ENCODE measurements around the gene PDCD2.
"Not testable (repeated sequence)": the region's sequence is repeated elsewhere in the genome, so short reads cannot be mapped to it uniquely, and the experiment has no call there.

The PDCD2 gene

GRCh38 chr6:170552765-170553533, 31.5 kb downstream of the PDCD2 start, which contains the start of gene PSMB1:
Gene PSMB1 (minus strand): TSS chr6:170553307. CDS start chr6:170553242, 65 bp downstream.
- peak; percentile 76 for DNase-seq (ENCODE audit: low spot score)

GRCh38 chr6:170545405-170545804, 39.0 kb downstream of the PDCD2 start:
- DNase-seq (ENCODE audit: low spot score) = no peak

- no peak for DNase-seq (ENCODE audit: low spot score)
Observed at GRCh38 chr6:170542031-170542719, 42.3 kb downstream of the PDCD2 start.

GRCh38 chr6:170537329-170537728, 47.1 kb downstream of the PDCD2 start:
- DNase-seq (ENCODE audit: low spot score) = no peak

GRCh38 chr6:170536671-170537070, 47.8 kb downstream of the PDCD2 start:
- no peak for DNase-seq (ENCODE audit: low spot score)

- no peak for DNase-seq (ENCODE audit: low spot score)
Observed at GRCh38 chr6:170535004-170535403, 49.4 kb downstream of the PDCD2 start.

GRCh38 chr6:170533792-170534191, 50.6 kb downstream of the PDCD2 start:
- no peak for DNase-seq (ENCODE audit: low spot score)

GRCh38 chr6:170532867-170533488, 51.5 kb downstream of the PDCD2 start:
- no peak for DNase-seq (ENCODE audit: low spot score)

- DNase-seq (ENCODE audit: low spot score) = peak; percentile 86
Observed at GRCh38 chr6:170529839-170530469, 54.5 kb downstream of the PDCD2 start.

- not testable (repeated sequence) for DNase-seq (ENCODE audit: low spot score)
Observed at GRCh38 chr6:170527995-170528394, 56.4 kb downstream of the PDCD2 start.

- no peak for DNase-seq (ENCODE audit: low spot score)
Observed at GRCh38 chr6:170525795-170526194, 58.6 kb downstream of the PDCD2 start.

Measured in COLO829 (cell line).